ENCODE results near the gene DLGAP4.

Gene DLGAP4

DNA sequence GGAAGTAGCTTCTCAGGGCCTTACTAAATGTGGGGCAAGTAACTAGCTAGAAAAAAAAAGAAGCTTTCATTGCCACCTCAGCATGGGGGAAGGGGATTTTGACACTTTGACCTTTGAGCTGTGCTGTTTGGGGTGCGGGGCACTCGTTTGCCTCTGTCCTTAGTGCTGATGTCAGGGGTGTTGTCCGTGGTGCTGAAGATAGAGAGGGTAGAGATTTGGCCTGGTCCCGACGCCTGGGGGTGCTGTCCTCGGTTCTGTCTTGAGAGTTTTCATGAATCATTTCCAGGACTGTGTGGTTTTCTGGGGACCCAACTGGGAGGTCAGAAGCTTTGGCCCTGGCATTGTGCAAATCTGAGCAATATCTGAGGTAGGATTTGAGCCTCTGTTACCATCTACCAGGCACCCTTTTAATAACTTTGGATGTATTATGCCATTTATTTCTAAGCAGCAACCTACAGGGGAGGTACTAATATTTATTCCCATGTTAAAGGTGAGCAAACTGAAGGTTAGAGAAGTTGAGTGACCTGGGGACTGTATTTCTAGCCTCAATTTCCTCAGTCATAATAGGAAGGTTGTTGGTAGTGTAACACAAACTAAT lies 78.0 kb downstream of the DLGAP4 start:
- no peak for DNase-seq (ENCODE audit: low spot score)

DNA sequence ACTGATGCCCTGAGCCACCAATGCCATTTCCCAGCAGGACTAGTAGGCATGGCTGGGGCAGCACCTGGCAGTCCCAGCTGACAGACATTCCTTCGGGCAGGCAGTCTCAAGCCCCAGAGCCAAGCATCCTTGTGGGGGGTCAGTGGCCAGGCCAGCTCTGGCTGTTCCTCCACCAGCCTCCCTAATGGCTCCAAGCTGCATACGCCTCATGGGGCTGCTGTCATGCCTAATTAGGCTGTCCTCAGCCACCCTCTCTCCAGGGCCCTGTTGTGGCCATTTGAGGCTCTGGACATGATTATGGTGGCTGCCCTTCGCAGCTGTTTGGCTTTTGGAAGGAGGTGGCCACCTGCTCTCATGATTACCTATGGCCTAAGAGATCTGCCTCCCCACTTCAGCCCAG lies 79.4 kb downstream of the DLGAP4 start:
- no peak for DNase-seq (ENCODE audit: low spot score)

DNA sequence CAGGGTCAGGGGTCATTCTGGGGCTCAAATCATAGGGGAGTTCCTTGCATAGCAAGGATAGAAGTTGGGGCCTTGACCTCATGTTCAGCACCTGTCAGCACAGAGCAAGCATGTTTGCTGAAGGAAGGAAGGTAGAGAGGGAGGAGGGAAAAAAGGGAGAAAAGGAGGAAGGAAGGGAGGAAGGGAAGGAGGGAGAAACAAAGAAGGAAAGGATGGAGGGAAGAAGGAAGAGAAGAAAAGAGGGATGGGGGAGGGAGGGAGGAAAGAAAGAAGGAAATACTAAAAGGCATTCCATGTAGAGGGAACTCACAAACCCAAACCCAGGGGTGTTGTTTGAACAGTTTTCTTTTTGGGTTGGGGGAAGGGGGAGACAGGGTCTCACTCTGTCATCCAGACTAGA lies 80.1 kb downstream of the DLGAP4 start:
- DNase-seq (ENCODE audit: low spot score), result no peak

DNA sequence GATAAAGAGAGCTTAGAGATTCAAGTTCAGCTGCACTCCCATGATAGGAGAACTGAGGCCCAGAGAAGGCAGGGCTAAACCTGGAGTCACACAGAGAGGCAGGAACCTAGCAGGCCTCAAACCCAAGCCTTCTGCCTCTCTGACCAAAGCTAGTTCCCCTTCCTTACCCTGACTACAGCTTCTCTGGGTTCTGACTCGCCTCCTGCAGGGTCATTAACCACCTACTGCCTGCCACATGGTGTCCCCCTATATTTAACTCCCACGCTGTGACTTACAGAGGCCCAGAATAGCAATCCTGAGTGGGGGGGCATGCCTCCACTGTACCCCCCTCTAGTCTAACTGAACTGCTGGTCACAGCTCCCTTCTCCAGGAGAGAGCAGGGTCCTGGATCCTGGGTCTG lies 84.1 kb downstream of the DLGAP4 start:
- no peak for DNase-seq (ENCODE audit: low spot score)

DNA sequence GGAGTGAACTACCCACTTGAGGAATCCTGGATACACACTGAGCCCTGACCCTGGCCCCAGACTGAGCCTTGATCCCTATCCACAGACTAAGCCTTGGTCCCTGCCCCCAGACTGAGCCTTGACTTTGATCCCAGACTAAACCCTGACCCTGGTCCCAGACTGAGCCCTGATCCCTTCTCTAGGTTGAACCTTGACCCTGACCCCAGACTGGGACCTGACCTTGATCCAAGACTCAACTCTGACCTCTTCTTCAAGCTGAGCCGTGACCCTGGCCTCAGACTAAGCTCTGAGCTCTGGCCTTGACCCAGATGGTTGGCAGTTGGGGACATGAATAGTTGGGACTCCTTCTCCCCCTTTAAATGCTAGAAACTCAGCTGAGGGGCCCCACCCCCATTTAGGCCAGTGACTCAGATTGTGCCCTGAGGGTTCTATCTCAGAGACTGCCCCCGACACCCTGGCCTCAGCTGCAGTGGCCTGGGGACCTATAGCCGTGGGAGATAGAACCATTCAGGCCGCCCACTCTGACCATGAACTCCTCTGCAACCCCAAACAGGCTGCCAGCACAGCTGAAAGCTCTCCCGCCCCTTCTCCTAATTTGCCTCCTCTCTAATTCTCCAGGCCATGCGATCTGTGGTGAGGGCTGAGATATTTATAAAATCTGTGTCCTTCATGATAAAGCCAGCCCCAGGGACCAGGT lies 84.7 kb downstream of the DLGAP4 start:
- no peak for DNase-seq (ENCODE audit: low spot score)

DNA sequence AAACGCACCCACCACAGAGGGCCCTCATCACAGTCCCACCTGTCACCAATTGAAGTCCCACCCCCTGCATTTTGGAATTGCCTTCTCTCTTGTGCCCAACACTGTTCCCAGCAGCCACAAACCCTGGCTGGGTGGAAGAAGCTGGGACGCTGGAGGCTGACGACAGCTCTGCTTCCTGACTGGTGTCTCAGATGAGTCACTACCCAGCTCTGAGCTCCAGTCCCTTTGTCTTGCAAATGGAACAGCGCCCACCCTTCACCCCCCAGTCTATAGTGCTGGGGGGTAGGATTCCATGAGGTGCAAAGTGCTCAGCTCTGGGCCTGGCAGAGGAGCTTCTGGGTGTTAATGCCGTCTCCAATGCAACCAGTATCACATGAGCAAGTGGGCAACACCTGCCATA lies 85.3 kb downstream of the DLGAP4 start:
- no peak for DNase-seq (ENCODE audit: low spot score)

DNA sequence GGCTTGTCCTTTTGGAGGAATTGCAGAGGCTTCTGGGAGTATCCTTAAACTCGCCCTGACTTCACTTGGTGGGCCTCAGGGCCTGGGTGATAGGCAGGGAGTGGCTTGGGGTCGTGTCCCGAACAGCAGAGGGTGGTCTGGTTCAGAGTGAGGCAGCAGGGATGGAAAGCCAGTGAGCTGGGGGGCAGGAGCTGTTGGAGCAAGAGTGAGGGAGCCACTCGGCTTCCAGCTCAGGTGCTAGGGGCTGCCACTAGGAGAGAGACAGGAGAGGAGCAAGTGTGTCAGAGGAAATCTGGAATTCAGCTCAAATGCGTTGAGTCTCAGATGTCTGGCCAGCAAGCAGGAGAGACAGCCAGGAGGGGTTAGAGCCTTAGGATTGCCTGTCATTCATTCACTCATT lies 85.8 kb downstream of the DLGAP4 start:
- no peak for DNase-seq (ENCODE audit: low spot score)

DNA sequence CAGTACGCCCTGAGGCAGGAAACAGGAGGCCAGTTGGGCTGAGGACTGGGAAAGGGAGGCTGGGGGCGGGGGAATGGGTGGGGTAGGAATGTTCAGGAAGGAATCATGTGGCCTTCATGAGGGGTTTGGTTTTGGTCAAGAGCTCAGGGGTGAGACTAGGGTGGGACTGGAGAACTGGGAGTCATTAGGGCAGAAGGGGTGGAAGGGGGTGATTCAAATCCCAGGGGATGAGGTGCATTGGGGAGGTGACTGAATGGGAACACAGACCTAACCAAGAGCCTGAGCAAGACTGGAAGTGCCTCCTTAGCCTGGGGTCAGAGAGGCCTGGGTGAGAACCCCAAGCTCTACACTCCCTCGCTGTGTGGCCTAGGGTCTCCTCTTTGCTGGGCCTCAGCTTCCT lies 86.8 kb downstream of the DLGAP4 start:
- DNase-seq (ENCODE audit: low spot score), result no peak

DNA sequence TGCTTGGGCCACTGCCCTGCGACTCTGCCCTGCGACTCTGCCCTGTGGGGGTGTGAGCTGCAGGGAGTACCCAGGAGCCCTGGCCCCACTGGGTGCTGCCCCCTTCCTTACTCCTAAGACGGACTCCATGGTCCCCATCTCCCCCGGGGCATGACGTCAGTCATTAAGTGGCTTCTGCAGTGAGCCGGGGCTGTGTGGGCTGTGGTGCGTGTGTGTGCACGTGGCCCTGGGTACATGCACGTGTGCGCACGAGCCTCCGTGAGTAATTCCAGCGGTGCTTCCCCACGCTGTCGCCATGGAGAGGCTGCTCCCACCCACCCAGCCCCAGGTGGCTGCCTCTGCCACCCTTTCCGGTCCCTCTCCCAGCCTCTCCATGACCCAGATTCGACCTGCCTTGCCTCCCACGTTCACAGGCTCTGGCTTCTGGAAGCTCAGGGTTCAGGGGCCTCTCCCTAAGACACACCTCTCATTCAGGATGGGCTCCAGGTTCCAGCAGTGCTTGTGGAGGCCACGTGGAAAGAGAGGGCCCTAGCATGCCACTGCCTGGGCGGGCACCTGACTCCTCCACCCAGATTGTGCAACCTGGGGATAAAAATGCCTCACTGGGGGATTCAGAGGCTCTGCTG lies 88.3 kb downstream of the DLGAP4 start:
- DNase-seq (ENCODE audit: low spot score), result no peak

DNA sequence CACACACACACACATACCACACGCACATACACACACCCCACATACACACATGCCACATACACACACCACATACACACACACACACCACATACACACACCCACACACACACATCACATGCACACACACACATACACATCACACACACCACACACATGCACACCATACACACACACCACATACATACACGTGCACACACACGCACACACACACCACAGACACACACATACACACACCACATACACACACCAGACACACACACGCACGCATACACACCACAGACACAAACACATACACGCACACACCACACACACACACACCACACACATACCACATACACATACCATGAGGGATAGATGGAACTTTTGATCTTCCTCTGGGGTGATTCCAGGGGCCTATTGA lies 90.2 kb downstream of the DLGAP4 start:
- DNase-seq (ENCODE audit: low spot score), result no peak

DNA sequence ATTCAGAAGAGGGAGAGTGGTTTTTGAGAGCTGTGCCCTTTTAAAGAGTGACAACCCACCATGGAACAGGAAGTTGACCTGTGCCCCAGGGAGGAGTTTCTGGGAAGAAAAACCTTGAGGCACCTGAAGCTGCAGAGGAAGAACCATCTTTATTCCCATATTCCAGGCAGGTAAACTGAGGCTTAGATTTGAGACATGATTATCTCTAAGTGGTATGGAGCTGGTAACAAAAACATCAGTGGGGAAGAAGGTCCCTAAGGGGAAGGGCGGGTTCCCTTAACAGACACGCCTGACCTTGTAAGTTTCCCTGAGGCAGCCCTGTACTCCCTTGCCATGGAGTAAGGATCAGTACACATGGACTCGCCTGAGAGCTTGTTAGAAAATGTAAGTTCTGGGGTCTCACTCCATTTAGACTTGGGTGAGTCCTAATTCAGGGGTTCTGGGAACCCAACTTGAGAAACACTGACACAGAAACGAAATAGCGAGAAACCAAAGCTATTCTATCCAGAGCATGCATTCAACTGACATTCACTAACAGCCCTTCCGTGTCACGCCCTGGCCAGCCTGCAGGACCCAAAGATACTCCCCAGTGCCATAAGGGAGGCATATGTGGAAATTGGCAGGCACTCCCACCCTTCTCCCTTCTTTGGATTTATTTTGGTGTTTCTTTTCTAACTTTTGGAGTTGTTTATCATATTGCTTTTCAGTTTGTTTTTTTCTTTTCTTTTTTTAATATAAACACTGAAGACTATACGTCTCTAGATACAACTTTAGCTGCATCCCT lies 90.9 kb downstream of the DLGAP4 start:
- no peak for DNase-seq (ENCODE audit: low spot score)

DNA sequence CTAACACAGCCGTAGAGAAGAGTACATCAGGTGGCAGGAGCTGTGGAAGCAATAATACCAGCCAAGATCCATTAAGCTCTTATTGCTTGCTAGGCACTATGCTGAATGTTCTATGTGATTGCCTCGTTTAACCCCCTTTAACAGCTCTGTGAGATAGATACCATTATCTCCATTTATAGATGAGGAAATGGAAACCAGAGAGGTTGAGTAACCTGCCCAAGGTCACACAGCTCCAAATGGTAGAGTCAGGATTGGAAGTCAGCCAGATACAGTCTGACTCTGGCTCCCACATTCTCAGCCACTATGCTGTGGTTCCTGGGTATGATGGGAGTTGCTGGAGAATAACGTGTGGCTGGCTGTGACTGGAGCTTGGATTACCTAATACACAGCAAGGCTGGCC lies 92.4 kb downstream of the DLGAP4 start:
- no peak for DNase-seq (ENCODE audit: low spot score)

DNA sequence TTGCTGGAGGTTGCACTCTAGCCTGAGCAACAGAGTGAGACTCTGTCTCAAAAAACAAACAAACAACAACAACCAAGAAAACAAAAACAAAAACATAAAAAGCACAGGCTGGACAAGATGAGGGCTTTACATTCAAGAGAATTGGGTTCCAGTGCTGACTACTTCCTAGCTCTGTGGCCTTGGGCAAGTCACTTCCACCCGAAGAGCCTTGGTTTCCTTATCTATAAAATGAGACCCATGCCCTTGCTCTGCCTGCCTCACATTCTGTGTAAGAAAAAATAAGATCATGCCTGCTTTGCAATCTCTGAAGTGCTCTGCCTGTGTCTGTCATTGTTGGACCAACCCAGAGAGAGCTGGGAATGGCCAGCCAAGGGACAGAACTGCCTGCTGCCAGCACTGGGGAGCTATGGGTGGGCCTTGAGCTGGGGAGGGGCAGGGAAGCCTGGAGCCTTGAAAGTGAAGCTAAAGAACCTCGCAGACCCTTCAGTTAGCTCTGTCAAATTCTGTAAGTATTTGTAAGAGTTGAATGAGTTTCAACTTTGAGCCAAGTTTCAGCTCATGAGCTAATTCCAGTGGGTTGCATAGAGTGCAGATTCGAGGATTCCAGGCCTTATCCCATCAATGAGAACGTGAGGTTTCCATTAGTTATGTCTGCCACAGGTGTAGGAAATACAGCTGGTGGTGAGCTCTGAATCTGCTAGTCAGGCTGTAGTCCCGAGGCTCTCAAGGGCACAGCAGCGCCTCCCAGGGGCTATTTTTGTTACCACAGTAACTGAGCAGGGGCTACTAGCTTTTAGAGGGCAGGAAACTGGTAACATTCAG lies 93.2 kb downstream of the DLGAP4 start:
- DNase-seq (ENCODE audit: low spot score), result peak; percentile 11

DNA sequence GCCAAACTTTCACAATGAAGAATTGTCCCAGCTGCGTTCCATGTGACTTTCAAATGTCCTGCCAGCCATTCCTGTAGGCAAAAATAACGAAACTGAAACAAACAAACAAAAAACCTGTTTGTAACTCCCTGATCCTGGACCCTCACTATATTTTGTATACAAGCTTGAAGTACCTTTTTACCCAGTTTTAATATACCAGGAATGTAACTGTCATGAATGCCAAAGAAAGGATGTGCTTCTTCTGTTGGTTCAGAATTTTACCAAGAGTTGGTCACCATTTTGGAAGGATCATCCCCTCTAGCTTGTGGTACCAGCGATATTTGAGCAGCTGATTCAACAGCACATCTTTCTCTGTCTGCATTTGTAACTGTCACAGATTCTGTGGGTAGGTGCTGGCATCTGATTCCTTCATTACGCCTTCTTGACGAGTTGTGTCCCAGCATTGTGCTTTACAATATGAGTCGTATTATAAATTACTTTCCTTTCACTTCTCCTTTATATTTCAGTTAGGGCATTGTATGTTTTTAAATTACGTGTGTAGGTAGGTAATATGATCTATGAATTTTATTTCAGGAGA lies 93.9 kb downstream of the DLGAP4 start:
- DNase-seq (ENCODE audit: low spot score), result no peak

DNA sequence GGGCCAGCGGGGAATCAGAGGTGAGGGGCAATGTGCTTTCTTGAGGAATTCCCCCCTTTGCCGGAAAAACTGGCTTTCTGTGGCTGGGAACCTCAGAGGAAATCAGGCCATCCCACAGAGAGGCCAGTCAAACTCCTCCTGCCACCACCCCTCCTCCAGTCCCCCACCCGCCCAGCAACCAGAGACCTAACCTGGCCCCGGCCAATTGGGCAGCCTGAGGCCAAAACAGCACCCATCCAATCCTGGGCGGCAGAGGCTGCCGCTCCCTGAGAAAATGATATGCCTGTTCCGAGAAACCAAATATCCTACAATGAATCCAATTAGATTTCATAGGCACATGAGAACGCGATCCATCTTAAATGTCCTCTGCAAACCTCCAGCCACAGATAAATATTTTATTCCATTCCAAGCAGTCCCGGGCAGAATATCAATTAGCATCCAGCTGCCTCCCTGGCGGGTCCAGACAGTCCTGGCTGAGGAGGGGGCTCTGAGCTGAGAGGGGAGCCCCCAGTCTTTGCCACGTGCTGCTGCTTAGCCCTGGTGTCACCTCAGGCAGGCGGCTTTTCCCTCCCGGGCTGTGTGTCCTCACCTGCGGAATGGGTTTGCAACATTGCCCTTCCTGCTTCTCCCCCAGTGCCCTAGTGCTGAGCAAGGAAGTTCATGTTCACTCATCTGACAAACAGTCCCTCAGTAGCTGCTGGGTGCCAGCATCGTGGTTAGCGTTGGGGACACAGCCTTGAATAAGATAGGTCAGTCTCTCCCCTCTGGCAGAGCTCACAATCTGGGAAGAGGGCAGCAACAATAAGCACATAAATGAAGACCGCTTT lies 95.0 kb downstream of the DLGAP4 start:
- DNase-seq (ENCODE audit: low spot score), result no peak

DNA sequence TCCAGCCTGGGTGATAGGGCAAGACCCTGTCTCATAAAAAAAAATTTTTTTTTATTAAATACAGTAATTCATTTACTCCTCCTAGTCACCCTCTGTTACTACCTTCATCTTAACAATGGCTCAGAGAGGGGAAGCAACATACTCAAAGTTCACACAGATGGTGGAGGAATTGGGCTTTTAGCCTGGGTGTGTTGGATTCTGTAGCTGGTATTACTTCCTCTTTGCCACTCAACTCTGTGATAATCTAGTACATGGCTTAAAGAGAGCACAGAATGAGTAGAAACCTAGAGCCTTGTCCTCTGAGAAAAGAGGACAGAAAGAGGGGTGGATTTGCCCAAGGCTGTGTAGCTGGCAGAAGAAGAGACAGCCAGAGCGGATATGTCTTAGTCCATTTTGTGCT lies 96.6 kb downstream of the DLGAP4 start:
- no peak for DNase-seq (ENCODE audit: low spot score)

DNA sequence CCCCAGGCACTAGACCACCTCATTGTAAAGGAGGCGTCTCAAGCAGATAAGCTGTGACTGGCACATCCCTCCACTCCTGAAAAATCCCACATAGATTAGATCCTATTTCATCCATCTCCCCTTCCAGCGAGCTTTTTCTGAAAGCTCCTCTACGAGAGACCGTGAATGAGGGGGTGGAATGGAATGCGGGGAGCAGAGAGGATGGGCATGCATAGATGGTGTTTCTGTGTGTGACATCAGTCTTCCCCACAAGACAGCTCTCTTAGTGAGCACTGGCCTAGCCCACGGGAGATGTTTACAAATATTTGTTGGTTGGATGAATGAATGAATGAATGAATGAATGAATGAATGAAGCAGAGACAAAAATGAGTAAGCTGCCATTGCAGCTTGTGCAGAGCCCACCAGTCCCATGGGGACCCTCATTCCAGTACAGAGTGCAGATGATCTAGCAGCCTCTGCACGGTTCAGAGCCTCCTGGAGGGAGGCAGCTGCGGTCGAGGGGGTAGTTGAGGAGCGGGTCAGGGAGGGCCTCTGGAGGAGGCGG lies 98.4 kb downstream of the DLGAP4 start:
- DNase-seq (ENCODE audit: low spot score), result no peak

DNA sequence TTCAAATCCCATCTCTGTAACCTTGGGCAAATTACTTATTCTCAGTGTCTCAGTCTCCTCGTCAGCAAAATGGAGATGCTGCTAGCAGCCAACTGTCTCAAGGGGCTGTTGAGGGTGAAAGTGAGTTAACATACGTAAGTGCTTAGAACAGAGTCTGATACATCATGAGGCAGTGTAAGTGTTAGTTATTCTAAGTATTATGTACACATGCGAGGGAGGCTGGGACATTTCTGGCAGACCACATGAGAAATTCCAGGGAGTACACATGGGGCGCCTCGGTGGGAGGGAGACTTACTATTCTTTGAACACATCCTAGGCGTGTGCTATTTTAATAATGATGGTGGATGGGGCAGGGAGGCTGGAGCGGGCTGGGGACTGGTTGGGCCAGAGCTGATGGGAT lies 99.1 kb downstream of the DLGAP4 start:
- DNase-seq (ENCODE audit: low spot score), result no peak

DNA sequence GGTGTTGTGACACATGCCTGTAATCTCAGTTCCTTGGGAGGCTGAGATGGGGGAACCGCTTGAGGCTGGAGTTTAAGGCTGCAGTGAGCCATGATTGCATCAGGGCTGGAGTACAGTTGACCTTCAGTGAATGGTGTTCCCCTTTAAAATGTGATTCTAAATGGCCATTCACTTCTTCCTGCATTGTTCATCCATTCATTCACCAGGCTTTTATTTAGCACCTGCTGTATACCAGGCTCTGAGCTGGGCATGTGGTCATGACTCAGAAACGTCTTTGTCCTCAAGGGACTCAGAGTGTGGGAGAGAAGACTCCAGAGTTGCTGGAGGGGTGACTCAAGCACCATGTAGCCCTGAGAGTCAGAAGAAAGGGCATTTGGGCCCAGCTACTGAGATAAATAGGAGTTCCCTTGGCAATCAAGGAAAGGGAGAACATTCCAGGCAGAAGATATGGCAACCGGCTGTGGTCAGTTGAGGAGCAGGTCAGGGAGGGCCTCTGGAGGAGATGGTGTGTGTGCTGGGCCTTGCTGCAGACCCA lies 101.1 kb downstream of the DLGAP4 start:
- DNase-seq (ENCODE audit: low spot score), result no peak

DNA sequence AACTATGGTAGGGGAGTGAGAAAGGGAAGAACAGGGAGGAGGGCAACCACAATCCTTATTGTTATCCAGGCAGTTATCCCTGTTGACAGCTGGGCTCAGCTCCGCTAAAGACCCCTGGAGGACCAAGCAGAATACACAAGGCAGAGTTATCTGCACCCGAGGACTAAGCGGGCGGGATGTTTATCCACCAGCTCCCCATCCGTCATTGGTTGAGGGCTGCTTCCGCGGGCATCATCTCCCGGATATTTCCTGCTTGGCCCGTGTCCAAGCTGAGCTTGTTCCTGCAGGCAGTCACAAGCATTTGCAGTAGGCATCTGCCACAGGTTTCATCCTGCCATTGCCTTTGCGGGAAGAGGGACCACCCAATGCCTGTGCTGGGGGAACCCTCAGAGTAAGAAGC lies 102.1 kb downstream of the DLGAP4 start:
- peak; percentile 36 for DNase-seq (ENCODE audit: low spot score)
